GM12878 (cell line): ENCODE data around the gene TRAF3. TPM values are rescaled to one million over a fixed set of nuclear protein-coding genes. Genes with fewer than 3 reads are reported as not detected.

ENCODE experiments used
- BACH1 ChIP-seq: fragments of 450-650 bp; IDR thresholded peaks from 2 replicates; pipeline ENCODE4 v1.6.1; 2017; ENCODE audit warnings: mild to moderate bottlenecking, borderline replicate concordance
- BCL11A ChIP-seq: IDR thresholded peaks from 2 replicates; pipeline ENCODE4 v1.6.1; 2011; ENCODE audit warnings: low read depth, low read length
- LARP7 ChIP-seq: fragments of 450-650 bp; IDR thresholded peaks from 2 replicates; pipeline ENCODE4 v1.6.1; 2017; ENCODE audit warnings: mild to moderate bottlenecking
- NBN ChIP-seq: fragments of 450-650 bp; IDR thresholded peaks from 2 replicates; pipeline ENCODE4 v1.6.1; 2016
- NFYB ChIP-seq: IDR thresholded peaks from 2 replicates; pipeline ENCODE4 v1.6.1; 2011; ENCODE audit warnings: low read depth, mild to moderate bottlenecking, low read length, improper control_type of control experiment, moderate library complexity; ENCODE audit not compliant: insufficient read depth
- NR2F1 ChIP-seq: fragments of 450-650 bp; conservative IDR thresholded peaks from 2 replicates; pipeline ENCODE4 v1.6.1; 2017; ENCODE audit warnings: mild to moderate bottlenecking
- POLR2A ChIP-seq: IDR thresholded peaks from 2 replicates; pipeline ENCODE4 v1.6.1; 2011; ENCODE audit warnings: low read depth, mild to moderate bottlenecking, low read length
- RCOR1 ChIP-seq: conservative IDR thresholded peaks from 2 replicates; pipeline ENCODE4 v1.6.1; 2012; ENCODE audit warnings: low read depth, low read length, improper control_type of control experiment
- SPI1 ChIP-seq: IDR thresholded peaks from 2 replicates; pipeline ENCODE4 v1.6.1; 2011; ENCODE audit warnings: low read depth, mild to moderate bottlenecking, low read length, moderate library complexity, borderline replicate concordance; ENCODE audit not compliant: insufficient read depth
- ZNF274 ChIP-seq: IDR thresholded peaks from one replicate; pipeline ENCODE4 v1.8.0; 2011; ENCODE audit not compliant: insufficient read length, insufficient read depth
- polyA plus RNA-seq, 11 experiments: library from polyadenylated mRNA; depleted of rRNA in 4 of 11; unstranded in 6 of 11; stranded (reverse) in 5 of 11; fragments of >200 nt; fragmentation: Nextera tagmentation in 4 of 11; fragmentation: Illumina TruSeq in 1 of 11; extraction: Ambion mirVana in 4 of 11; extraction: Trizol in 1 of 11; gene quantifications; 1 replicate in 1 of 11; 2 replicates in 10 of 11; pipeline versions ENCODE4 v1.2.1 to v1.2.3, GENCODE V29; 2011 to 2016; ENCODE audit warnings: inconsistent platforms in 2 of 11, missing spikeins in 2 of 11, low read depth in 1 of 11
- total RNA-seq, 4 experiments: library from RNA; depleted of rRNA in 3 of 4; stranded (reverse); fragments of >200 nt in 3 of 4; fragmentation: Illumina TruSeq in 1 of 4; extraction: Trizol in 1 of 4; gene quantifications; 2 replicates each; pipeline versions ENCODE4 v1.2.1 to v1.2.3, GENCODE V29; 2013 to 2021
- TF ChIP-seq, protein P1 (sequence below): fragments of 450-650 bp; formaldehyde crosslinking; IDR thresholded peaks from 2 replicates; pipeline ENCODE4 v1.4.0; 2022; ENCODE audit warnings: mild to moderate bottlenecking, moderate library complexity
- TF ChIP-seq, protein P2 (sequence below): IDR thresholded peaks from 2 replicates; pipeline ENCODE4 v1.6.1; 2011; ENCODE audit warnings: borderline replicate concordance, low read depth, mild to moderate bottlenecking, moderate library complexity, low read length; ENCODE audit not compliant: insufficient read depth, poor library complexity, severe bottlenecking
- TF ChIP-seq, protein P3 (sequence below): fragments of 450-650 bp; IDR thresholded peaks from 2 replicates; pipeline ENCODE4 v1.6.1; 2017; ENCODE audit warnings: mild to moderate bottlenecking, low read depth, inconsistent platforms; ENCODE audit not compliant: poor library complexity, severe bottlenecking
- TF ChIP-seq, protein P4 (sequence below): fragments of 450-650 bp; IDR thresholded peaks from 2 replicates; pipeline ENCODE4 v1.6.1; 2018; ENCODE audit warnings: mild to moderate bottlenecking, low read depth, moderate library complexity; ENCODE audit not compliant: partially characterized antibody
- TF ChIP-seq, protein P5 (sequence below): IDR thresholded peaks from 2 replicates; pipeline ENCODE4 v1.6.1; 2011; ENCODE audit warnings: mild to moderate bottlenecking, low read depth, low read length, moderate library complexity; ENCODE audit not compliant: insufficient replicate concordance
- TF ChIP-seq, protein P6 (sequence below): fragments of 450-650 bp; conservative IDR thresholded peaks from 2 replicates; pipeline ENCODE4 v1.6.1; 2017; ENCODE audit warnings: mild to moderate bottlenecking, moderate library complexity

TRAF3 gene
- total and polyA plus RNA-seq, 10 of the 15 experiments (the other 5 are each of a cell fraction or from before 2014, with no cell fraction given), result 3.0 to 70.1 (median 36.5) TPM

DNA sequence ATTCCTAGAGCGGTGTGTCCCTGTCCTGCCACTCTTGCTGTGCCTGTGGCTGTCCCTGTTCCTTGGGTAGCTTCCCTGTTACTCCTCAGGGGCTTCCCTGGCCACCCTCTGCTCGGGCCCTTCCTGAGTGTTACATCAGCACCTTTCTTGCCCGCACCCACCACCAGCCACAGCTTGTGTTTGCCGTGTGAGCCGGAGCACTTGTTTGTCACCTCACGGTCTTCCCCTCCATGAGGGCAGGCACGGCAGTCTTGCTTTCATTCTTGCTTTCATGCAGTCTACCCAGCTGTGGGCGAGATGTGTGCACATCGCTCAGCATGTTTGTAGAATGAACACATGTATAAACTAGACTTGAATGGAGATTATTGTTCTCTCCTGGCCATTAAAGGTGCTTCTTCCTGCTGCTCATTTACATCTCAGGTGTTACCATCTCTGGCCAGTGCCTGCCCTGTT lies 42.0 kb downstream of the TRAF3 start (continued):
- TF ChIP-seq, protein P1, sequence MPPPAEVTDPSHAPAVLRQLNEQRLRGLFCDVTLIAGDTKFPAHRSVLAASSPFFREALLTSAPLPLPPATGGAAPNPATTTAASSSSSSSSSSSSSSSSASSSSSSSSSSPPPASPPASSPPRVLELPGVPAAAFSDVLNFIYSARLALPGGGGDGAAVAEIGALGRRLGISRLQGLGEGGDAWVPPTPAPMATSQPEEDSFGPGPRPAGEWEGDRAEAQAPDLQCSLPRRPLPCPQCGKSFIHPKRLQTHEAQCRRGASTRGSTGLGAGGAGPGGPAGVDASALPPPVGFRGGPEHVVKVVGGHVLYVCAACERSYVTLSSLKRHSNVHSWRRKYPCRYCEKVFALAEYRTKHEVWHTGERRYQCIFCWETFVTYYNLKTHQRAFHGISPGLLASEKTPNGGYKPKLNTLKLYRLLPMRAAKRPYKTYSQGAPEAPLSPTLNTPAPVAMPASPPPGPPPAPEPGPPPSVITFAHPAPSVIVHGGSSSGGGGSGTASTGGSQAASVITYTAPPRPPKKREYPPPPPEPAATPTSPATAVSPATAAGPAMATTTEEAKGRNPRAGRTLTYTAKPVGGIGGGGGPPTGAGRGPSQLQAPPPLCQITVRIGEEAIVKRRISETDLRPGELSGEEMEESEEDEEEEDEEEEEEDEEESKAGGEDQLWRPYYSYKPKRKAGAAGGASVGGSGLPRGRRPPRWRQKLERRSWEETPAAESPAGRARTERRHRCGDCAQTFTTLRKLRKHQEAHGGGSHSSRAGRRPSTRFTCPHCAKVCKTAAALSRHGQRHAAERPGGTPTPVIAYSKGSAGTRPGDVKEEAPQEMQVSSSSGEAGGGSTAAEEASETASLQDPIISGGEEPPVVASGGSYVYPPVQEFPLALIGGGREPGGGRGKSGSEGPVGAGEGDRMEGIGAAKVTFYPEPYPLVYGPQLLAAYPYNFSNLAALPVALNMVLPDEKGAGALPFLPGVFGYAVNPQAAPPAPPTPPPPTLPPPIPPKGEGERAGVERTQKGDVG (CRISPR knock-in tag), result no peak
- TF ChIP-seq NFYB, result no peak
- no peak for TF ChIP-seq LARP7
- peak; percentile 61 for TF ChIP-seq NR2F1
- peak; percentile 92 for TF ChIP-seq BCL11A
- TF ChIP-seq BACH1, result peak; percentile 85; the same call in 1 of the 2 replicates
- TF ChIP-seq, protein P2, sequence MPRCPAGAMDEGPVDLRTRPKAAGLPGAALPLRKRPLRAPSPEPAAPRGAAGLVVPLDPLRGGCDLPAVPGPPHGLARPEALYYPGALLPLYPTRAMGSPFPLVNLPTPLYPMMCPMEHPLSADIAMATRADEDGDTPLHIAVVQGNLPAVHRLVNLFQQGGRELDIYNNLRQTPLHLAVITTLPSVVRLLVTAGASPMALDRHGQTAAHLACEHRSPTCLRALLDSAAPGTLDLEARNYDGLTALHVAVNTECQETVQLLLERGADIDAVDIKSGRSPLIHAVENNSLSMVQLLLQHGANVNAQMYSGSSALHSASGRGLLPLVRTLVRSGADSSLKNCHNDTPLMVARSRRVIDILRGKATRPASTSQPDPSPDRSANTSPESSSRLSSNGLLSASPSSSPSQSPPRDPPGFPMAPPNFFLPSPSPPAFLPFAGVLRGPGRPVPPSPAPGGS, result peak; percentile 79
- TF ChIP-seq POLR2A, result peak; percentile 77
- no peak for TF ChIP-seq ZNF274
- peak; percentile 94 for TF ChIP-seq NBN
- TF ChIP-seq SPI1, result 0 out of 2 replicates have a peak, but pooled peaks have one; percentile 8
- 0 out of 2 replicates have a peak, but pooled peaks have one; percentile 70 for TF ChIP-seq RCOR1
- TF ChIP-seq, protein P3, sequence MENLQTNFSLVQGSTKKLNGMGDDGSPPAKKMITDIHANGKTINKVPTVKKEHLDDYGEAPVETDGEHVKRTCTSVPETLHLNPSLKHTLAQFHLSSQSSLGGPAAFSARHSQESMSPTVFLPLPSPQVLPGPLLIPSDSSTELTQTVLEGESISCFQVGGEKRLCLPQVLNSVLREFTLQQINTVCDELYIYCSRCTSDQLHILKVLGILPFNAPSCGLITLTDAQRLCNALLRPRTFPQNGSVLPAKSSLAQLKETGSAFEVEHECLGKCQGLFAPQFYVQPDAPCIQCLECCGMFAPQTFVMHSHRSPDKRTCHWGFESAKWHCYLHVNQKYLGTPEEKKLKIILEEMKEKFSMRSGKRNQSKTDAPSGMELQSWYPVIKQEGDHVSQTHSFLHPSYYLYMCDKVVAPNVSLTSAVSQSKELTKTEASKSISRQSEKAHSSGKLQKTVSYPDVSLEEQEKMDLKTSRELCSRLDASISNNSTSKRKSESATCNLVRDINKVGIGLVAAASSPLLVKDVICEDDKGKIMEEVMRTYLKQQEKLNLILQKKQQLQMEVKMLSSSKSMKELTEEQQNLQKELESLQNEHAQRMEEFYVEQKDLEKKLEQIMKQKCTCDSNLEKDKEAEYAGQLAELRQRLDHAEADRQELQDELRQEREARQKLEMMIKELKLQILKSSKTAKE, result peak; percentile 69
- TF ChIP-seq, protein P4, sequence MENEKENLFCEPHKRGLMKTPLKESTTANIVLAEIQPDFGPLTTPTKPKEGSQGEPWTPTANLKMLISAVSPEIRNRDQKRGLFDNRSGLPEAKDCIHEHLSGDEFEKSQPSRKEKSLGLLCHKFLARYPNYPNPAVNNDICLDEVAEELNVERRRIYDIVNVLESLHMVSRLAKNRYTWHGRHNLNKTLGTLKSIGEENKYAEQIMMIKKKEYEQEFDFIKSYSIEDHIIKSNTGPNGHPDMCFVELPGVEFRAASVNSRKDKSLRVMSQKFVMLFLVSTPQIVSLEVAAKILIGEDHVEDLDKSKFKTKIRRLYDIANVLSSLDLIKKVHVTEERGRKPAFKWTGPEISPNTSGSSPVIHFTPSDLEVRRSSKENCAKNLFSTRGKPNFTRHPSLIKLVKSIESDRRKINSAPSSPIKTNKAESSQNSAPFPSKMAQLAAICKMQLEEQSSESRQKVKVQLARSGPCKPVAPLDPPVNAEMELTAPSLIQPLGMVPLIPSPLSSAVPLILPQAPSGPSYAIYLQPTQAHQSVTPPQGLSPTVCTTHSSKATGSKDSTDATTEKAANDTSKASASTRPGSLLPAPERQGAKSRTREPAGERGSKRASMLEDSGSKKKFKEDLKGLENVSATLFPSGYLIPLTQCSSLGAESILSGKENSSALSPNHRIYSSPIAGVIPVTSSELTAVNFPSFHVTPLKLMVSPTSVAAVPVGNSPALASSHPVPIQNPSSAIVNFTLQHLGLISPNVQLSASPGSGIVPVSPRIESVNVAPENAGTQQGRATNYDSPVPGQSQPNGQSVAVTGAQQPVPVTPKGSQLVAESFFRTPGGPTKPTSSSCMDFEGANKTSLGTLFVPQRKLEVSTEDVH, result peak; percentile 55
- TF ChIP-seq, protein P5, sequence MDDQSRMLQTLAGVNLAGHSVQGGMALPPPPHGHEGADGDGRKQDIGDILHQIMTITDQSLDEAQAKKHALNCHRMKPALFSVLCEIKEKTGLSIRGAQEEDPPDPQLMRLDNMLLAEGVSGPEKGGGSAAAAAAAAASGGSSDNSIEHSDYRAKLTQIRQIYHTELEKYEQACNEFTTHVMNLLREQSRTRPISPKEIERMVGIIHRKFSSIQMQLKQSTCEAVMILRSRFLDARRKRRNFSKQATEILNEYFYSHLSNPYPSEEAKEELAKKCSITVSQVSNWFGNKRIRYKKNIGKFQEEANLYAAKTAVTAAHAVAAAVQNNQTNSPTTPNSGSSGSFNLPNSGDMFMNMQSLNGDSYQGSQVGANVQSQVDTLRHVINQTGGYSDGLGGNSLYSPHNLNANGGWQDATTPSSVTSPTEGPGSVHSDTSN, result peak; percentile 51
- TF ChIP-seq, protein P6, sequence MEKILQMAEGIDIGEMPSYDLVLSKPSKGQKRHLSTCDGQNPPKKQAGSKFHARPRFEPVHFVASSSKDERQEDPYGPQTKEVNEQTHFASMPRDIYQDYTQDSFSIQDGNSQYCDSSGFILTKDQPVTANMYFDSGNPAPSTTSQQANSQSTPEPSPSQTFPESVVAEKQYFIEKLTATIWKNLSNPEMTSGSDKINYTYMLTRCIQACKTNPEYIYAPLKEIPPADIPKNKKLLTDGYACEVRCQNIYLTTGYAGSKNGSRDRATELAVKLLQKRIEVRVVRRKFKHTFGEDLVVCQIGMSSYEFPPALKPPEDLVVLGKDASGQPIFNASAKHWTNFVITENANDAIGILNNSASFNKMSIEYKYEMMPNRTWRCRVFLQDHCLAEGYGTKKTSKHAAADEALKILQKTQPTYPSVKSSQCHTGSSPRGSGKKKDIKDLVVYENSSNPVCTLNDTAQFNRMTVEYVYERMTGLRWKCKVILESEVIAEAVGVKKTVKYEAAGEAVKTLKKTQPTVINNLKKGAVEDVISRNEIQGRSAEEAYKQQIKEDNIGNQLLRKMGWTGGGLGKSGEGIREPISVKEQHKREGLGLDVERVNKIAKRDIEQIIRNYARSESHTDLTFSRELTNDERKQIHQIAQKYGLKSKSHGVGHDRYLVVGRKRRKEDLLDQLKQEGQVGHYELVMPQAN, result peak; percentile 71
